Hepatocyte (in vitro differentiated cells): ENCODE measurements around the gene NCBP3. TPM values are rescaled to one million over a fixed set of nuclear protein-coding genes. Genes with fewer than 3 reads are reported as not detected.

Source experiments
- DNase-seq: peaks from one replicate; pipeline ENCODE4 v3.0.0-alpha.2; 2016; ENCODE audit warnings: low spot score
- H2AFZ ChIP-seq: fragments of 200-600 bp; sonication (generic); 2 replicates; pipeline ENCODE4 v1.6.0; 2016; ENCODE audit warnings: antibody characterized with exemption, mild to moderate bottlenecking
- H3K27ac ChIP-seq: fragments of 200-600 bp; sonication (generic); 2 replicates; pipeline ENCODE4 v1.5.1; 2016; ENCODE audit warnings: mild to moderate bottlenecking
- H3K27me3 ChIP-seq: fragments of 200-600 bp; sonication (generic); 2 replicates; pipeline ENCODE4 v1.6.1; 2016
- H3K36me3 ChIP-seq: fragments of 200-600 bp; sonication (generic); replicated peaks from 2 replicates; pipeline ENCODE4 v1.5.1; 2016; ENCODE audit warnings: low read depth; ENCODE audit not compliant: insufficient read depth
- H3K4me1 ChIP-seq: fragments of 200-600 bp; sonication (generic); 2 replicates; pipeline ENCODE4 v1.5.1; 2016; ENCODE audit warnings: mild to moderate bottlenecking, moderate library complexity; ENCODE audit not compliant: insufficient read depth
- H3K4me2 ChIP-seq: fragments of 200-600 bp; sonication (generic); 2 replicates; pipeline ENCODE4 v1.6.0; 2016
- H3K4me3 ChIP-seq: fragments of 200-600 bp; sonication (generic); 2 replicates; pipeline ENCODE4 v1.5.1; 2016; ENCODE audit warnings: mild to moderate bottlenecking
- H3K79me2 ChIP-seq: fragments of 200-600 bp; sonication (generic); 2 replicates; pipeline ENCODE4 v1.6.0; 2017; ENCODE audit warnings: mild to moderate bottlenecking
- H3K9me2 ChIP-seq: fragments of 200-600 bp; sonication (generic); replicated peaks from 2 replicates; pipeline ENCODE4 v1.6.0; 2017; ENCODE audit warnings: mild to moderate bottlenecking; ENCODE audit not compliant: insufficient read depth
- H3K9me3 ChIP-seq: fragments of 200-600 bp; sonication (generic); 2 replicates; pipeline ENCODE4 v1.5.1; 2016; ENCODE audit warnings: low read depth, mild to moderate bottlenecking
- H4K20me1 ChIP-seq: fragments of 200-600 bp; sonication (generic); 2 replicates; pipeline ENCODE4 v1.6.0; 2016; ENCODE audit warnings: mild to moderate bottlenecking; ENCODE audit not compliant: insufficient read depth, poor library complexity, severe bottlenecking
- CTCF ChIP-seq: fragments of 200-600 bp; sonication (generic); IDR thresholded peaks from 2 replicates; pipeline ENCODE4 v1.5.1; 2016; ENCODE audit warnings: antibody characterized with exemption, mild to moderate bottlenecking; ENCODE audit not compliant: poor library complexity
- EZH2 ChIP-seq: fragments of 200-600 bp; sonication (generic); IDR thresholded peaks from 2 replicates; pipeline ENCODE4 v1.6.1; 2016; ENCODE audit warnings: antibody characterized with exemption, mild to moderate bottlenecking, borderline replicate concordance
- EZH2phosphoT487 ChIP-seq: fragments of 200-600 bp; sonication (generic); IDR thresholded peaks from one replicate; pipeline ENCODE4 v1.6.1; 2018; ENCODE audit warnings: antibody characterized with exemption, mild to moderate bottlenecking, low read depth, moderate library complexity; ENCODE audit not compliant: unreplicated experiment, severe bottlenecking
- WGBS: methylation state at CpG from one replicate; pipeline ENCODE4 v1.1.6; 2016; ENCODE audit warnings: low lambda C conversion rate; ENCODE audit errors: missing lambda C conversion rate; 5-methylcytosine and 5-hydroxymethylcytosine counted together
- polyA plus RNA-seq: library from polyadenylated mRNA; unstranded; fragments of >200 nt; fragmentation: Nextera tagmentation; extraction: Ambion mirVana; gene quantifications from 2 replicates; pipeline ENCODE4 v1.2.1, GENCODE V29; 2016
- total RNA-seq: library from RNA; depleted of rRNA; stranded (reverse); fragments of >200 nt; gene quantifications from 2 replicates; pipeline ENCODE4 v1.2.3, GENCODE V29; 2014

The NCBP3 gene
- total and polyA plus RNA-seq, 2 experiments from 2014 or later, result 20.6 to 31.8 TPM

DNA sequence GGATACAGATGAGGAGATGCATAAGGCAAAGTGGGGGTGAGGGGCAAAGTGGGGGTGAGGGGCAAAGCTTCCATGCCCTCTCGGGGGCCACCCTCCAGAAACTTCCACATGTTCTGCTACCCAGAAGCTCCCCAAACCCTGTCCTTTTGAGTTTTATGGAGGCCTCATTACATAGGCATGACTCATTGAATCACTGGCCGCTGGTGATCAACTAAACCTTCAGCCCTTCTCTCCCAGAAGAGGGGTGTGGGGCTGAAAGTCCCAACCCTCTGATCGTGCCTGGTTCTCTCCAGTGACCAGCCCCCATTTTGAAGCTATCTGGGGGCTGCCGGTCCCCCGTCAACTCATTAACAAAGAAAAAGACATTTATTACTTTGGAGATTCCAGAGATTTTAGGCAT is 72.5 kb downstream of the NCBP3 start:
- H2AFZ ChIP-seq, result no peak overlapping the region
- no peaks in the 10 kb centered on the region for H3K9me3 ChIP-seq
- no peak for TF ChIP-seq CTCF
- no peak for TF ChIP-seq EZH2phosphoT487
- no peak for TF ChIP-seq EZH2
- no peaks in the 10 kb centered on the region for H3K79me2 ChIP-seq
- H4K20me1 ChIP-seq, result no peaks in the 10 kb centered on the region
- WGBS, result 40% methylated on average over 5 of the region's 5 CpGs
- H3K27ac ChIP-seq, result no peak overlapping the region
- no peaks in the 10 kb centered on the region for H3K9me2 ChIP-seq
- no peaks in the 10 kb centered on the region for H3K27me3 ChIP-seq
- no peak for DNase-seq
- peak overlapping the region; percentile 13 for H3K4me2 ChIP-seq
- peaks cover 9% of the 10 kb centered on the region for H3K4me1 ChIP-seq
- H3K36me3 ChIP-seq, result no peaks in the 10 kb centered on the region
- no peak overlapping the region for H3K4me3 ChIP-seq

GRCh38 chr17:3772764-3773163 is 73.3 kb downstream of the NCBP3 start:
- H3K4me3 ChIP-seq, result no peak overlapping the region
- no peaks in the 10 kb centered on the region for H3K36me3 ChIP-seq
- H3K27ac ChIP-seq, result no peak overlapping the region
- H2AFZ ChIP-seq, result no peak overlapping the region
- H3K79me2 ChIP-seq, result no peaks in the 10 kb centered on the region
- no peak for DNase-seq
- H3K9me2 ChIP-seq, result no peaks in the 10 kb centered on the region
- no peaks in the 10 kb centered on the region for H3K9me3 ChIP-seq
- H3K4me2 ChIP-seq, result no peak overlapping the region
- H3K4me1 ChIP-seq, result peaks cover 9% of the 10 kb centered on the region
- no peaks in the 10 kb centered on the region for H4K20me1 ChIP-seq
- 71% methylated on average over 12 of the region's 12 CpGs for WGBS
- no peaks in the 10 kb centered on the region for H3K27me3 ChIP-seq
- TF ChIP-seq EZH2 (no peak), EZH2phosphoT487 (no peak), CTCF (no peak)

GRCh38 chr17:3771140-3771539 is 74.9 kb downstream of the NCBP3 start:
- Histone ChIP-seq H3K4me3 (no peak overlapping the region), H3K9me2 (no peaks in the 10 kb centered on the region), H3K36me3 (no peaks in the 10 kb centered on the region), H2AFZ (no peak overlapping the region), H3K79me2 (no peaks in the 10 kb centered on the region), H3K27ac (no peak overlapping the region), H3K4me1 (peaks cover 9% of the 10 kb centered on the region), H4K20me1 (no peaks in the 10 kb centered on the region), H3K27me3 (no peaks in the 10 kb centered on the region), H3K4me2 (no peak overlapping the region), H3K9me3 (no peaks in the 10 kb centered on the region)
- 78% methylated on average over 15 of the region's 16 CpGs for WGBS
- TF ChIP-seq EZH2 (no peak), CTCF (no peak), EZH2phosphoT487 (no peak)
- no peak for DNase-seq

DNA sequence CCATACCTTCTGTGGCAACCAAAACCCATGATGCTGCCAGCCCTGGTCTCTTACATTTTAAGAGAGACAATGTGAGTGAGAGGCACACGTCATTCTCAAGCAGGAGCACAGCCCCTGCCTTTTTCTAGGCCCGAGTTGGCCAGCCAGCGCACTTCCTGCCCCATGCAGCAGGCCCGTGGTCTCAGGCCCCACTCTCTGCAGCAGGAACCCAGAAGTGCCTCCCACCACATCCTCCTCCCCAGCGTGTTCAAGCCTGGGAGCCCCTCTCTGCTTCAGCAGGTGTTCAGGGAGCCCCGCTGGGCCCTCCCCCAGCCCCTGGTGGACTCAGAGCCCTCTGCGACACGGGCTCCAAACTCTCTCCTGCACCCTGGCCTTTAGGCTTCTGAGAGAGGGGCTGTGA is 75.6 kb downstream of the NCBP3 start:
- H3K9me3 ChIP-seq, result no peaks in the 10 kb centered on the region
- H3K4me2 ChIP-seq, result no peak overlapping the region
- H3K36me3 ChIP-seq, result no peaks in the 10 kb centered on the region
- H3K79me2 ChIP-seq, result no peaks in the 10 kb centered on the region
- H4K20me1 ChIP-seq, result no peaks in the 10 kb centered on the region
- TF ChIP-seq EZH2phosphoT487, result no peak
- no peak for TF ChIP-seq EZH2
- no peak for TF ChIP-seq CTCF
- no peaks in the 10 kb centered on the region for H3K27me3 ChIP-seq
- H2AFZ ChIP-seq, result no peak overlapping the region
- WGBS, result 84% methylated on average over 8 of the region's 8 CpGs
- H3K4me1 ChIP-seq, result peaks cover 9% of the 10 kb centered on the region
- no peaks in the 10 kb centered on the region for H3K9me2 ChIP-seq
- no peak overlapping the region for H3K27ac ChIP-seq
- no peak for DNase-seq
- H3K4me3 ChIP-seq, result no peak overlapping the region
